GM19099 (cell line): ENCODE data around the gene ANXA9.

Source experiments
- POLR2A ChIP-seq: IDR thresholded peaks from 3 replicates; pipeline ENCODE4 v1.6.1; 2011; ENCODE audit warnings: low read depth; ENCODE audit not compliant: insufficient read length; ENCODE audit errors: extremely low read depth

The ANXA9 gene

GRCh38 chr1:150981805-150982712 lies at the start of gene ANXA9:
ANXA9 (plus strand) TSS chr1:150982292; CDS start chr1:150983106, 814 bp downstream.
- no peak for TF ChIP-seq POLR2A

DNA sequence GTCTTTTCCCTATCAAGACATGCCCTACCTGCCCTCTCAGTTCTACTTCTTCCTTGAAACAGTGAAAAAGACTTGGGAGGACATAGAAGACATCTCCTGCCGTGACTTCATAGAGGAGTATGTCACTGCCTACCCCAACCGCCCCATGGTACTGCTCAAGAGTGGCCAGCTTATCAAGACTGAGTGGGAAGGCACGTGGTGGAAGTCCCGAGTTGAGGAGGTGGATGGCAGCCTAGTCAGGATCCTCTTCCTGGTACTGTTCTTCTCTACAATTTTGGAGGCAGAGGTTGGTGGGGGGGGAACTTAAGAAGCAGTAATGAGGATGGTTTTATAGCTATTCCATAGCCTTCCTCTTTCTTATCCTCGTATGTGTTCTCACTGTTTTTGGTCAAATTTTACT lies 37.2 kb upstream of the ANXA9 start:
- TF ChIP-seq POLR2A: no peak

DNA sequence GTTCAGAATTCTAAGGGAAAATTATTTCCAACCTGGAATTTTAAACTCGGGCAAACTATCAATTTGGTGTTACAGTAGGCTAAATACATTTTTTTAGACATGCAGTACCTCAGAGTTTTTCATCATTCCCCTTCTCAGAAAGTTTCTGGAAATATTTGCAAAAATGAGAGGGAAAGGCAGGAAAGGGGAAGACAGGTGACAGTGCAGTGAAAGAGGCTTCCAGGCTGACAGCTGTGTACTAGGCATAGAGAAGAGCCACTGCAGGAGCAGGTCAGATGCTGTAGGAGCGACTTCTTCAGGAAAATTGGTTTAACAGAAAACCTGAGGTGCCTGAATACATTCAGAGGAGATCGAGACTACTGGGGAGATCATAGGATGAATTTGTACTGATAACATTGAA lies 27.4 kb upstream of the ANXA9 start:
- TF ChIP-seq POLR2A: no peak

GRCh38 chr1:150955280-150955679 lies 26.8 kb upstream of the ANXA9 start:
- no peak for TF ChIP-seq POLR2A

- TF ChIP-seq POLR2A: no peak
Observed at GRCh38 chr1:150957666-150958065, 24.4 kb upstream of the ANXA9 start.

DNA sequence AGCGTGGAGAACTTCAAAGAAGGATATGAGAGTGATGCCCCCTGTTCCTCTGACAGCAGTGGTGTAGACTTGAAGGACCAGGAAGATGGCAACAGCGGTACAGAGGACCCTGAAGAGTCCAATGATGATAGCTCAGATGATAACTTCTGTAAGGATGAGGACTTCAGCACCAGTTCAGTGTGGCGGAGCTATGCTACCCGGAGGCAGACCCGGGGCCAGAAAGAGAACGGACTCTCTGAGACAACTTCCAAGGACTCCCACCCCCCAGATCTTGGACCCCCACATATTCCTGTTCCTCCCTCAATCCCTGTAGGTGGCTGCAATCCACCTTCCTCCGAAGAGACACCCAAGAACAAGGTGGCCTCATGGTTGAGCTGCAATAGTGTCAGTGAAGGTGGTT lies 21.4 kb upstream of the ANXA9 start:
- no peak for TF ChIP-seq POLR2A

DNA sequence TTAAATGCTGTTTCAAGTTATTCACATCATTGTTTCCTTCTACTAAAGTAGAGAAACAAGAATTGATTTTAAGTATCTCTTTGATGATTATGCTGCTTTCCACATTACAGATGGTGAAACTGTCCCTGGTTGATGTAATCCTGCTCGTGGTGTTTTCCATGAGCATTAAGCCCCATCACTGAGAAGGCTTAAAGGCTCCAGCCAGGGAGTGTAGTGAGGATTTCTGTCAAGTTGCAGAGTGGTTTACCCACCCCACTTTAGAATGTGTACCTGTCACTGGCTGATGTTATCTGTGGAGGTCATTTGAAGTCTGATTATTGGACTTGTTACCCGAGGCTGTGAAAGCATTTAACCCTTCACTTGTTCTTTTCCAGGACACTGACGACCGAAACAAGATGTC lies 20.3 kb upstream of the ANXA9 start:
- no peak for TF ChIP-seq POLR2A

DNA sequence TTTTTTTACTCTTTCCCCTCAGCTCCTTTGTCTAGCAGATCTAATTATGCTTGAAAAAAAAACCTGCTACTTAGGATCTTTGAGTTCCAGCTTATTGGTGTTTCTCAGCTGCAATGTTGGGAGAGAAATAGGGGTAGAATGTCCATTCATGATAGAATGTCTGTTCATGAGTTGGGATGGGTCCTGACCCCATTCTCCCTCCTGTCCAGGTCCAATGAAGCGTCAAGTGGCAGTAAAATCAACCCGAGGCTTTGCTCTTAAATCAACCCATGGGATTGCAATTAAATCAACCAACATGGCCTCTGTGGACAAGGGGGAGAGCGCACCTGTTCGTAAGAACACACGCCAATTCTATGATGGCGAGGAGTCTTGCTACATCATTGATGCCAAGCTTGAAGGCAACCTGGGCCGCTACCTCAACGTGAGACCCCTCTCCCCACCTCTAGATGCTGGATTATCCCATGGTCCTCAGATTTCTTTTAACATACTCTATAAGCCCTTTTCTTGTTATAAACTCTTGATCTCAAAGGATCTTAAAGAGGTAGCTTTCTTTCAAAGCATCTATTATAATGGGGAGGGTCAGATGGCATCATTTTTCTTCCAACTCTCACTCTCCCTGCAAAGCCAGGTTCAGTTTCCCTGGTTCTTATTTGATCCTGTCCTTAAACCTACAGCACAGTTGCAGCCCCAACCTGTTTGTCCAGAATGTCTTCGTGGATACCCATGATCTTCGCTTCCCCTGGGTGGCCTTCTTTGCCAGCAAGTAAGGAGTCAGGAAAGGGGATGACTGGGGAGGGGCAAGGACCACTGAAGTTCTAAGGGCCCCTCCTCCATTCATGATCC lies 18.6 kb upstream of the ANXA9 start:
- no peak for TF ChIP-seq POLR2A

DNA sequence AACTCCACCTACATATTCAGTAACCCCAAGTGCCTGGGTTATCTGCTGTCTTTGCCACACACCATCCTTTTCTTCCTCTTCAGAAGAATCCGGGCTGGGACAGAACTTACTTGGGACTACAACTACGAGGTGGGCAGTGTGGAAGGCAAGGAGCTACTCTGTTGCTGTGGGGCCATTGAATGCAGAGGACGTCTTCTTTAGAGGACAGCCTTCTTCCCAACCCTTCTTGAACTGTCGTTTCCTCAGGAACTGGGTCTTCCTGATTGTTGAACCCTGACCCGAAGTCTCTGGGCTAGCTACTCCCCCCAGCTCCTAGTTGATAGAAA lies 18.0 kb upstream of the ANXA9 start:
- TF ChIP-seq POLR2A: no peak

GRCh38 chr1:150965605-150966004 lies 16.5 kb upstream of the ANXA9 start:
- no peak for TF ChIP-seq POLR2A

DNA sequence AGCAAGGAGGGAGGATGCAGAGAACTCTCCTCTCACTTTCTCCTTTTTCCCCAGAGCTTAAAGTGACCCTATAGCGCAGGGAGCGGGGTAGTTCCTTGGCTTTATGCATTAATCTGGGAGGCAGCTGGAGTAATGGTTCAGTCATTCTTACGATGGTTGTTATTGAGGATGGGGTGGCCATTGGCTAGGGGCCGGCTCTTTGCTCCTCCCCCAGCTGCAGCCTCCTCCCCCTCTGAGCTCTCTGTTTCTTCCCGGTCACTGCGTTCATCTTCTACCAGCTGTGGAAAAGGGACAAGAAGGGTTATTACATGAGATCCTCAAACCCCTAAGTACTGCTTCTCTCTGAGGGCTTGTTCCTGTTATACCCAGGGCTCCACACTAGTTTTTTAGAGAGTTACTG lies 16.1 kb upstream of the ANXA9 start:
- no peak for TF ChIP-seq POLR2A

GRCh38 chr1:150967936-150968335 lies 14.2 kb upstream of the ANXA9 start:
- TF ChIP-seq POLR2A: no peak

GRCh38 chr1:150968491-150968890 lies 13.6 kb upstream of the ANXA9 start:
- TF ChIP-seq POLR2A: no peak

- TF ChIP-seq POLR2A: no peak
Observed at GRCh38 chr1:150969626-150970025, 12.5 kb upstream of the ANXA9 start.

- no peak for TF ChIP-seq POLR2A
Observed at GRCh38 chr1:150970808-150971582, 11.1 kb upstream of the ANXA9 start.
